Osteoblast (primary cell): ENCODE results near the gene RPL23. TPM values are rescaled to one million over a fixed set of nuclear protein-coding genes. Genes with fewer than 3 reads are reported as not detected.

Experiments used
- DNase-seq: peaks from one replicate; pipeline ENCODE4 v3.0.0; 2011; ENCODE audit warnings: low spot score, mixed read lengths; ENCODE audit not compliant: insufficient read length; ENCODE audit errors: missing footprints
- H2AFZ ChIP-seq: 2 replicates; pipeline ENCODE4 v1.6.0; 2011; ENCODE audit warnings: mild to moderate bottlenecking, low read length
- H3K27ac ChIP-seq: 2 replicates; pipeline ENCODE4 v1.5.1; 2011; ENCODE audit warnings: mild to moderate bottlenecking, low read depth, low read length, moderate library complexity
- H3K27me3 ChIP-seq: 2 replicates; pipeline ENCODE4 v1.6.0; 2012; ENCODE audit warnings: mild to moderate bottlenecking, control low read depth, inconsistent platforms, low read length, moderate library complexity; ENCODE audit not compliant: insufficient read depth
- H3K36me3 ChIP-seq: 2 replicates; pipeline ENCODE4 v1.5.1; 2011; ENCODE audit warnings: mild to moderate bottlenecking, low read length, control low read depth, moderate library complexity; ENCODE audit not compliant: insufficient read depth
- H3K4me1 ChIP-seq: 2 replicates; pipeline ENCODE4 v1.5.1; 2011; ENCODE audit warnings: mild to moderate bottlenecking, low read length, control low read depth, moderate library complexity; ENCODE audit not compliant: insufficient read depth
- H3K4me2 ChIP-seq: 2 replicates; pipeline ENCODE4 v1.6.0; 2011; ENCODE audit warnings: mild to moderate bottlenecking, low read length; ENCODE audit not compliant: insufficient read depth
- H3K4me3 ChIP-seq: fragments of 200-600 bp; sonication (generic); 3 replicates; pipeline ENCODE4 v1.5.1; 2012; ENCODE audit warnings: mild to moderate bottlenecking, low read length, inconsistent platforms; ENCODE audit not compliant: insufficient read depth
- H3K79me2 ChIP-seq: 2 replicates; pipeline ENCODE4 v1.6.0; 2012; ENCODE audit warnings: mild to moderate bottlenecking, low read length, control low read depth, inconsistent platforms; ENCODE audit not compliant: insufficient read depth
- H3K9me3 ChIP-seq: 2 replicates; pipeline ENCODE4 v1.5.1; 2011; ENCODE audit warnings: low read depth, low read length, control low read depth
- H4K20me1 ChIP-seq: 2 replicates; pipeline ENCODE4 v1.6.0; 2012; ENCODE audit warnings: mild to moderate bottlenecking, low read length, control low read depth; ENCODE audit not compliant: insufficient read depth
- total RNA-seq: library from RNA; depleted of rRNA; stranded (reverse); fragments of >200 nt; gene quantifications from 2 replicates; pipeline ENCODE4 v1.2.3, GENCODE V29; 2012
- TF ChIP-seq, protein P1 (sequence below): IDR thresholded peaks from 2 replicates; pipeline ENCODE4 v1.5.1; 2011; ENCODE audit warnings: mild to moderate bottlenecking, low read depth, low read length, moderate library complexity; ENCODE audit errors: extremely low read depth

RPL23 gene
- total RNA-seq, 1 donor: 821 TPM

DNA sequence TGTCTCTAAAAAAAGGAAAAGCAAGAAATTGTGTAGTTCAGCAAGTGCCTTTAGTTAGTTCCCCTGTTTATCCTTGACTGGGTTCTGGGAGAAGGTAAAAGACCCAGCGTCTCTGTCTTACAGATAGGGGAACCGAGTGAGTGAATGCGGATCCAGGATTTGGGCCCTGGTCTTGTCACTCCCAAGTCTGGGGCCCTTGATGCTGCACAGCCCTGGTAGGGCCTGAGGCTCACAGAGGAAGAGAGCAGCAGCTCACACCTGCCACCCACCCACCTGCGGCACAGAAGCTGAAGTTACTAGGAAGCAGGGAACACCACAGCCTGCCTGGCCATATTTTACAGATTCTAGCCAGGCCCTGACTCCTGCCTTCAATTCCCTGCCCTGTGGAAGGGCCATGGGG, 38.6 kb upstream of the RPL23 start:
- no peaks in the 10 kb centered on the region for H3K27me3 ChIP-seq
- H3K79me2 ChIP-seq: peaks cover 97% of the 10 kb centered on the region
- H3K4me1 ChIP-seq: peaks cover 22% of the 10 kb centered on the region
- no peaks in the 10 kb centered on the region for H3K9me3 ChIP-seq
- H4K20me1 ChIP-seq: peaks cover 77% of the 10 kb centered on the region
- no peak overlapping the region for H3K4me2 ChIP-seq
- TF ChIP-seq, protein P1, sequence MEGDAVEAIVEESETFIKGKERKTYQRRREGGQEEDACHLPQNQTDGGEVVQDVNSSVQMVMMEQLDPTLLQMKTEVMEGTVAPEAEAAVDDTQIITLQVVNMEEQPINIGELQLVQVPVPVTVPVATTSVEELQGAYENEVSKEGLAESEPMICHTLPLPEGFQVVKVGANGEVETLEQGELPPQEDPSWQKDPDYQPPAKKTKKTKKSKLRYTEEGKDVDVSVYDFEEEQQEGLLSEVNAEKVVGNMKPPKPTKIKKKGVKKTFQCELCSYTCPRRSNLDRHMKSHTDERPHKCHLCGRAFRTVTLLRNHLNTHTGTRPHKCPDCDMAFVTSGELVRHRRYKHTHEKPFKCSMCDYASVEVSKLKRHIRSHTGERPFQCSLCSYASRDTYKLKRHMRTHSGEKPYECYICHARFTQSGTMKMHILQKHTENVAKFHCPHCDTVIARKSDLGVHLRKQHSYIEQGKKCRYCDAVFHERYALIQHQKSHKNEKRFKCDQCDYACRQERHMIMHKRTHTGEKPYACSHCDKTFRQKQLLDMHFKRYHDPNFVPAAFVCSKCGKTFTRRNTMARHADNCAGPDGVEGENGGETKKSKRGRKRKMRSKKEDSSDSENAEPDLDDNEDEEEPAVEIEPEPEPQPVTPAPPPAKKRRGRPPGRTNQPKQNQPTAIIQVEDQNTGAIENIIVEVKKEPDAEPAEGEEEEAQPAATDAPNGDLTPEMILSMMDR: no peak
- H2AFZ ChIP-seq: no peak overlapping the region
- DNase-seq: peak; percentile 78
- H3K4me3 ChIP-seq: no peak overlapping the region
- peaks cover 87% of the 10 kb centered on the region for H3K36me3 ChIP-seq
- H3K27ac ChIP-seq: no peak overlapping the region

DNA sequence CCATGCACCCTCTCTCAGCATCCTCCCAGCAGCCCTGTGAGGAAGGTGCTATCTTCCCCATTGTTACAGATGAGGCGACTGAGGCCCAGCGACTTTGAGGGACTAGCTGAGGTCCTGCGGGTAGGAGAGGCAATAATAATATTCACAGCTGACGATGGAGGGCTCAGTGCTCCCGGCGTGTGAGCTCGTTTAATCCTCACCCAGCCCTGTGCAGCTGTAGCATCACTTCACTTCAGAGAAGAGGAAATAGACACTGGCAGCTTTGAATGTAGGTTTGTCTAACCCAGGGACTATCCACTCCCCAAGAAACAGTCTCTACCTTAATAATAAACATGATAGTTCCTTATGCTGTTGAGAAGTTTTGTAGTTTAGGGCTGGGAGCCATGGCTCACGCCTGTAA, 37.9 kb upstream of the RPL23 start:
- Histone ChIP-seq H2AFZ (no peak overlapping the region), H3K36me3 (peaks cover 87% of the 10 kb centered on the region), H3K4me3 (no peak overlapping the region), H3K9me3 (no peaks in the 10 kb centered on the region), H3K27me3 (no peaks in the 10 kb centered on the region), H3K4me1 (peaks cover 16% of the 10 kb centered on the region), H3K27ac (peak overlapping the region; percentile 12), H3K79me2 (peaks cover 97% of the 10 kb centered on the region), H3K4me2 (no peak overlapping the region), H4K20me1 (peaks cover 77% of the 10 kb centered on the region)
- TF ChIP-seq, protein P1: no peak
- DNase-seq: peak; percentile 68

GRCh38 chr17:38890410-38890746, 36.9 kb upstream of the RPL23 start:
- Histone ChIP-seq H3K79me2 (peaks cover 97% of the 10 kb centered on the region), H3K4me2 (no peak overlapping the region), H3K36me3 (peaks cover 82% of the 10 kb centered on the region), H3K4me1 (peaks cover 14% of the 10 kb centered on the region), H3K9me3 (no peaks in the 10 kb centered on the region), H3K4me3 (no peak overlapping the region), H3K27me3 (no peaks in the 10 kb centered on the region), H2AFZ (no peak overlapping the region), H4K20me1 (peaks cover 85% of the 10 kb centered on the region), H3K27ac (no peak overlapping the region)
- DNase-seq: peak; percentile 38
- TF ChIP-seq, protein P1: no peak

GRCh38 chr17:38889745-38890409, 36.4 kb upstream of the RPL23 start:
- Histone ChIP-seq H3K27me3 (no peaks in the 10 kb centered on the region), H4K20me1 (peaks cover 90% of the 10 kb centered on the region), H3K4me1 (peaks cover 14% of the 10 kb centered on the region), H3K79me2 (peaks cover 99% of the 10 kb centered on the region), H3K27ac (peak overlapping the region; percentile 23), H3K4me3 (no peak overlapping the region), H3K9me3 (no peaks in the 10 kb centered on the region), H3K36me3 (peaks cover 82% of the 10 kb centered on the region), H3K4me2 (no peak overlapping the region), H2AFZ (no peak overlapping the region)
- peak; percentile 50 for DNase-seq
- TF ChIP-seq, protein P1: no peak
